Mesenchymal stem cell (in vitro differentiated cells and primary cell): ENCODE results near the gene CDYL2.

Experiments
- DNase-seq: peaks from one replicate; pipeline ENCODE4 v3.0.0-alpha.2; 2013
- H2AFZ ChIP-seq: one replicate; pipeline ENCODE4 v1.6.1; 2013; ENCODE audit warnings: low read depth, mild to moderate bottlenecking, control low read depth, inconsistent platforms, low read length, moderate library complexity
- H2AK5ac ChIP-seq: 2 replicates; pipeline ENCODE4 v1.6.1; 2013; ENCODE audit warnings: low read length, moderate library complexity, mild to moderate bottlenecking, inconsistent platforms; ENCODE audit not compliant: severe bottlenecking
- H2BK120ac ChIP-seq: one replicate; pipeline ENCODE4 v1.6.1; 2013; ENCODE audit warnings: low read depth, mild to moderate bottlenecking, inconsistent platforms, low read length, moderate library complexity
- H2BK12ac ChIP-seq, 2 experiments: one replicate each; pipeline ENCODE4 v1.6.1; 2013; ENCODE audit warnings: inconsistent platforms in 2 of 2, low read length in 2 of 2, mild to moderate bottlenecking in 2 of 2, moderate library complexity in 2 of 2, control low read depth in 1 of 2
- H2BK15ac ChIP-seq: one replicate; pipeline ENCODE4 v1.6.1; 2013; ENCODE audit warnings: mild to moderate bottlenecking, low read depth, inconsistent platforms; ENCODE audit not compliant: poor library complexity, severe bottlenecking
- H2BK5ac ChIP-seq: 2 replicates; pipeline ENCODE4 v1.6.1; 2013; ENCODE audit warnings: low read depth, mild to moderate bottlenecking, low read length, control low read depth, inconsistent platforms; ENCODE audit not compliant: poor library complexity, severe bottlenecking
- H3K14ac ChIP-seq, 2 experiments: one replicate each; pipeline ENCODE4 v1.6.1; 2013; ENCODE audit warnings: inconsistent platforms in 2 of 2, low read length in 2 of 2, control low read depth in 1 of 2, mild to moderate bottlenecking in 1 of 2, moderate library complexity in 1 of 2
- H3K18ac ChIP-seq, 2 experiments: one replicate each; pipeline ENCODE4 v1.6.1; 2013; ENCODE audit warnings: inconsistent platforms in 2 of 2, low read length in 2 of 2, control low read depth in 1 of 2, low read depth in 1 of 2, mild to moderate bottlenecking in 1 of 2
- H3K23ac ChIP-seq, 2 experiments: one replicate each; pipeline ENCODE4 v1.6.1; 2013; ENCODE audit warnings: inconsistent platforms in 2 of 2, low read length in 2 of 2, mild to moderate bottlenecking in 2 of 2, moderate library complexity in 2 of 2, control low read depth in 1 of 2
- H3K27ac ChIP-seq: 2 replicates; pipeline ENCODE4 v1.5.1; 2013; ENCODE audit warnings: mild to moderate bottlenecking, moderate library complexity, low read length, control low read depth, inconsistent platforms; ENCODE audit not compliant: poor library complexity, severe bottlenecking
- H3K27me3 ChIP-seq, 2 experiments: 2 replicates each; pipeline versions ENCODE4 v1.6.1 to v1.7.0; 2013; ENCODE audit warnings: low read length in 2 of 2, mild to moderate bottlenecking in 2 of 2, moderate library complexity in 2 of 2, control low read depth in 1 of 2, inconsistent platforms in 1 of 2; ENCODE audit not compliant: control insufficient read depth in 1 of 2, insufficient read depth in 1 of 2
- H3K36me3 ChIP-seq, 2 experiments: 2 replicates each; pipeline versions ENCODE4 v1.6.1 to v1.7.0; 2013; ENCODE audit warnings: low read length in 2 of 2, control low read depth in 1 of 2, inconsistent platforms in 1 of 2, low read depth in 1 of 2, mild to moderate bottlenecking in 1 of 2; ENCODE audit not compliant: insufficient read depth in 2 of 2, control insufficient read depth in 1 of 2
- H3K4ac ChIP-seq, 2 experiments: one replicate each; pipeline ENCODE4 v1.6.1; 2013; ENCODE audit warnings: inconsistent platforms in 2 of 2, low read length in 2 of 2, mild to moderate bottlenecking in 2 of 2, moderate library complexity in 2 of 2, control low read depth in 1 of 2, low read depth in 1 of 2
- H3K4me1 ChIP-seq: 2 replicates; pipeline ENCODE4 v1.6.1; 2013; ENCODE audit warnings: low read depth, low read length, control low read depth; ENCODE audit not compliant: control insufficient read depth, insufficient read depth
- H3K4me2 ChIP-seq: 2 replicates; pipeline ENCODE4 v1.6.1; 2013; ENCODE audit warnings: low read length, mild to moderate bottlenecking, inconsistent platforms; ENCODE audit not compliant: poor library complexity, severe bottlenecking
- H3K4me3 ChIP-seq, 2 experiments: 2 replicates each; pipeline versions ENCODE4 v1.5.1 to v1.7.0; 2013; ENCODE audit warnings: low read length in 2 of 2, mild to moderate bottlenecking in 2 of 2, control low read depth in 1 of 2, low read depth in 1 of 2; ENCODE audit not compliant: insufficient read depth in 1 of 2
- H3K79me1 ChIP-seq: replicated peaks from 2 replicates; pipeline ENCODE4 v1.6.1; 2013; ENCODE audit warnings: mild to moderate bottlenecking, control low read depth, low read length, inconsistent platforms; ENCODE audit not compliant: poor library complexity, severe bottlenecking
- H3K9ac ChIP-seq: 2 replicates; pipeline ENCODE4 v1.7.0; 2013; ENCODE audit warnings: mild to moderate bottlenecking, low read length, moderate library complexity
- H3K9me3 ChIP-seq: 2 replicates; pipeline ENCODE4 v1.7.0; 2013; ENCODE audit warnings: mild to moderate bottlenecking, low read length; ENCODE audit not compliant: control insufficient read depth
- H4K8ac ChIP-seq: one replicate; pipeline ENCODE4 v1.6.1; 2013; ENCODE audit warnings: inconsistent platforms, mild to moderate bottlenecking, low read length, moderate library complexity
- H4K91ac ChIP-seq: one replicate; pipeline ENCODE4 v1.6.1; 2013; ENCODE audit warnings: mild to moderate bottlenecking, low read length, inconsistent platforms
- WGBS: methylation state at CpG from one replicate; pipeline ENCODE4 v1.1.7; 2013; ENCODE audit warnings: mixed read lengths; 5-methylcytosine and 5-hydroxymethylcytosine counted together

The CDYL2 gene

GRCh38 chr16:80664226-80664625, 140.2 kb downstream of the CDYL2 start:
- no peak overlapping the region for H3K18ac ChIP-seq
- H3K23ac ChIP-seq: no peak overlapping the region
- H3K4me1 ChIP-seq: no peaks in the 10 kb centered on the region
- WGBS: 63% methylated on average over 8 of the region's 10 CpGs
- H3K9ac ChIP-seq: no peak overlapping the region
- peaks cover 6% of the 10 kb centered on the region for H3K9me3 ChIP-seq
- no peak overlapping the region for H2AK5ac ChIP-seq
- no peaks in the 10 kb centered on the region for H3K79me1 ChIP-seq
- H2BK120ac ChIP-seq: no peak overlapping the region
- H3K14ac ChIP-seq: no peak overlapping the region
- no peak overlapping the region for H3K4me2 ChIP-seq
- H3K4me3 ChIP-seq: no peak overlapping the region
- DNase-seq: no peak
- H3K36me3 ChIP-seq: no peaks in the 10 kb centered on the region
- H2BK5ac ChIP-seq: no peak overlapping the region
- no peak overlapping the region for H4K91ac ChIP-seq
- no peak overlapping the region for H2BK15ac ChIP-seq
- no peak overlapping the region for H4K8ac ChIP-seq
- H2BK12ac ChIP-seq: no peak overlapping the region
- H3K27me3 ChIP-seq: no peaks in the 10 kb centered on the region
- H3K27ac ChIP-seq: no peak overlapping the region
- H2AFZ ChIP-seq: no peak overlapping the region
- H3K4ac ChIP-seq: no peak overlapping the region

DNA sequence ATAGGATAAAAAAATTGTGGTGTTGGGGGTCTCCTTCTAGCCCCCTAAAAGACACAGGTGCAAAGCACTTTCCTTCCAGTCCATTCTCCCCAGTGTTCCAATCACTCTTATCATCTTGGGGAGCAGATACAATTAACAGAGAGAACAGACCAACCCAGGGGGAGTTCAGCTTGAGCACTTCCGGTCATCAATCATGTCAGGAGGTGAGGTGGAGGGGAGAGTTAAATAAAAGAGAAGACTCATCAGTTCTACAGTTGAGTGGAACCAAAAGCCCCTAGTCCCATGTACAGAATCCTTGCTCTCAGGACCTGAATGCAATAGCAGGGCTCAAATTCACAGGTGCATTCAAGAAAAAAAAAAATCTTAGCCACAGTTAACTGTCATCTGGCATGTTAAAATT, 141.3 kb downstream of the CDYL2 start:
- no peak overlapping the region for H2BK120ac ChIP-seq
- no peak overlapping the region for H3K27ac ChIP-seq
- peaks cover 6% of the 10 kb centered on the region for H3K9me3 ChIP-seq
- no peaks in the 10 kb centered on the region for H3K79me1 ChIP-seq
- no peak overlapping the region for H2AK5ac ChIP-seq
- no peaks in the 10 kb centered on the region for H3K4me1 ChIP-seq
- no peak overlapping the region for H3K4me2 ChIP-seq
- H3K4ac ChIP-seq: no peak overlapping the region
- H4K8ac ChIP-seq: no peak overlapping the region
- no peak overlapping the region for H2BK15ac ChIP-seq
- H3K18ac ChIP-seq: no peak overlapping the region
- WGBS: 80% methylated on average over 1 of the region's 1 CpG
- H2BK5ac ChIP-seq: no peak overlapping the region
- no peak overlapping the region for H4K91ac ChIP-seq
- H3K27me3 ChIP-seq: no peaks in the 10 kb centered on the region
- H3K36me3 ChIP-seq: no peaks in the 10 kb centered on the region
- H3K9ac ChIP-seq: no peak overlapping the region
- DNase-seq: no peak
- H3K4me3 ChIP-seq: no peak overlapping the region
- H2BK12ac ChIP-seq: no peak overlapping the region
- no peak overlapping the region for H2AFZ ChIP-seq
- no peak overlapping the region for H3K14ac ChIP-seq
- H3K23ac ChIP-seq: no peak overlapping the region

DNA sequence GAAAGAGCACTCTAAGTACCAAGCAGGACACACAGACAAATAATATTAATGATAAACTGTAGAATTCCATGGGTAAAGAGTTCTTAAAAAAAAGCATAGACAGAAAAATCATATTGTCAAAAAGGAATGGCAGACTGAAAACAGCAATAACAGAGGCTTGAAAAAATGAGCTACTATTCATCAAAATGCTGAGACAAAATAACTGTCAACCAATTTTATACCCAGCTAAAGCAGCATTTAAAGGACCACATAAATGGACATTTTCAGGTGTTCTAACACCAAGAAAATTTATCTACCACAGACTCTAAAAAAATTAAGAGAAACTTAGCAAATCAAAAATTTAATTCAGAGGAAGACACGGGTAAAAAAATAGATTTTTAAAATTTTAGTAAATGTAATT, 144.5 kb downstream of the CDYL2 start:
- H3K23ac ChIP-seq: no peak overlapping the region
- no peak overlapping the region for H3K9ac ChIP-seq
- peaks cover 0 to 2% of the 10 kb centered on the region in 2 experiments for H3K36me3 ChIP-seq
- WGBS: 70% methylated on average over 1 of the region's 1 CpG
- no peaks in the 10 kb centered on the region for H3K27me3 ChIP-seq
- no peak overlapping the region for H4K91ac ChIP-seq
- H3K4me2 ChIP-seq: no peak overlapping the region
- H2AFZ ChIP-seq: no peak overlapping the region
- H3K9me3 ChIP-seq: peaks cover 6% of the 10 kb centered on the region
- H3K79me1 ChIP-seq: no peaks in the 10 kb centered on the region
- H2AK5ac ChIP-seq: no peak overlapping the region
- H3K27ac ChIP-seq: no peak overlapping the region
- no peak overlapping the region for H3K4me3 ChIP-seq
- no peak overlapping the region for H3K4ac ChIP-seq
- H2BK15ac ChIP-seq: no peak overlapping the region
- H2BK5ac ChIP-seq: no peak overlapping the region
- no peak overlapping the region for H2BK120ac ChIP-seq
- H2BK12ac ChIP-seq: no peak overlapping the region
- DNase-seq: no peak
- H3K14ac ChIP-seq: no peak overlapping the region
- no peak overlapping the region for H4K8ac ChIP-seq
- peaks cover 2% of the 10 kb centered on the region for H3K4me1 ChIP-seq
- no peak overlapping the region for H3K18ac ChIP-seq

GRCh38 chr16:80656711-80657150, 147.7 kb downstream of the CDYL2 start:
- peaks cover 6% of the 10 kb centered on the region for H3K9me3 ChIP-seq
- H2AK5ac ChIP-seq: no peak overlapping the region
- no peak overlapping the region for H3K23ac ChIP-seq
- H3K4me2 ChIP-seq: no peak overlapping the region
- no peak overlapping the region for H3K14ac ChIP-seq
- no peak overlapping the region for H3K27ac ChIP-seq
- peaks cover 0 to 2% of the 10 kb centered on the region in 2 experiments for H3K36me3 ChIP-seq
- no peaks in the 10 kb centered on the region for H3K27me3 ChIP-seq
- H2BK15ac ChIP-seq: no peak overlapping the region
- DNase-seq: no peak
- H3K79me1 ChIP-seq: no peaks in the 10 kb centered on the region
- no peak overlapping the region for H3K4ac ChIP-seq
- H4K91ac ChIP-seq: no peak overlapping the region
- no peak overlapping the region for H2BK12ac ChIP-seq
- peaks cover 2% of the 10 kb centered on the region for H3K4me1 ChIP-seq
- H2BK5ac ChIP-seq: no peak overlapping the region
- no peak overlapping the region for H3K18ac ChIP-seq
- no peak overlapping the region for H4K8ac ChIP-seq
- no peak overlapping the region for H2BK120ac ChIP-seq
- no peak overlapping the region for H2AFZ ChIP-seq
- no peak overlapping the region for H3K4me3 ChIP-seq
- no peak overlapping the region for H3K9ac ChIP-seq
- 57% methylated on average over 8 of the region's 8 CpGs for WGBS
